ENCODE results near the gene TRAM2. TPM values are rescaled to one million over a fixed set of nuclear protein-coding genes. Genes with fewer than 3 reads are reported as not detected.

Gene TRAM2
- total and polyA plus RNA-seq, 2 of the 8 experiments (the other 6 are each of a cell fraction or from before 2014, with no cell fraction given): 9.0 to 21.4 TPM

GRCh38 chr6:52493669-52494068 lies 83.2 kb downstream of the TRAM2 start:
- no peak for FAIRE-seq
- POLR2A ChIA-PET (ENCODE audit: partially characterized antibody): interaction anchor here (1.1 to 1.7 kb wide), 2 partner anchors 10 to 18 kb away, joined by 3 read pairs; no protein-coding TSS in a partner anchor
- Histone ChIP-seq H4K91ac (replicated peaks; ENCODE audit: insufficient read length, low read length) (no peak overlapping the region), H3K27me3 (replicated peaks in 1 of 4; ENCODE audit: control insufficient read depth in 3 of 4, extremely low read depth in 1 of 4, insufficient read depth in 3 of 4, low read length in 3 of 4) (no peaks in the 10 kb centered on the region), H3K23ac (ENCODE audit: insufficient read length) (no peak overlapping the region), H3K79me1 (ENCODE audit: low read depth, low read length) (no peaks in the 10 kb centered on the region), H3K4me1 (replicated peaks in 1 of 4; ENCODE audit: control insufficient read depth in 3 of 4, insufficient read depth in 4 of 4, low read length in 3 of 4) (peaks cover 0 to under 1% (median 0%) of the 10 kb centered on the region in 4 experiments; a peak in 1 of 7 replicates), H2AK5ac (ENCODE audit: low read depth, low read length) (no peak overlapping the region), H2AFZ (ENCODE audit: low read length) (no peak overlapping the region), H4K8ac (ENCODE audit: extremely low read depth, insufficient read depth, low read length) (no peak overlapping the region), H3K4ac (replicated peaks; ENCODE audit: insufficient read length, low read depth, low read length) (no peak overlapping the region), H3K9me3 (ENCODE audit: insufficient read depth in 2 of 2, low read depth in 1 of 2, low read length in 1 of 2) (no peaks in the 10 kb centered on the region), H3K56ac (replicated peaks; ENCODE audit: insufficient read length, low read depth, low read length) (no peak overlapping the region), H2BK20ac (ENCODE audit: low read length) (no peak overlapping the region), H3K27ac (ENCODE audit: low read depth, low read length) (no peak overlapping the region), H3K9ac (replicated peaks in 1 of 4; ENCODE audit: extremely low read depth in 1 of 4, low read depth in 3 of 4, low read length in 3 of 4) (no peak overlapping the region), H3K4me2 (ENCODE audit: insufficient read depth in 1 of 2, low read depth in 2 of 2, low read length in 2 of 2) (no peak overlapping the region), H3K23me2 (ENCODE audit: low read depth, low read length) (no peaks in the 10 kb centered on the region), H2BK12ac (ENCODE audit: low read depth, low read length) (no peak overlapping the region), H4K20me1 (replicated peaks in 1 of 2; ENCODE audit: control insufficient read depth in 1 of 2, insufficient read depth in 2 of 2, low read length in 2 of 2) (no peaks in the 10 kb centered on the region), H3K18ac (ENCODE audit: extremely low read depth, low read length) (no peak overlapping the region), H4K5ac (ENCODE audit: insufficient read length, low read depth, low read length) (no peak overlapping the region), H3K4me3 (ENCODE audit: extremely low read depth in 1 of 4, insufficient read depth in 2 of 4, low read depth in 3 of 4, low read length in 4 of 4) (no peak overlapping the region), H2BK15ac (ENCODE audit: low read length) (no peak overlapping the region), H3K36me3 (ENCODE audit: control insufficient read depth in 2 of 4, insufficient read depth in 4 of 4, low read length in 3 of 4) (no peaks in the 10 kb centered on the region), H3K79me2 (ENCODE audit: control insufficient read depth in 1 of 2, insufficient read depth in 2 of 2, low read length in 2 of 2) (no peaks in the 10 kb centered on the region), H2BK5ac (ENCODE audit: low read depth, low read length) (no peak overlapping the region), H2BK120ac (replicated peaks; ENCODE audit: low read depth, low read length) (no peak overlapping the region), H3K14ac (ENCODE audit: insufficient read length) (no peak overlapping the region)
- DNase-seq (ENCODE audit: low read depth in 1 of 2, low spot score in 2 of 2): no peak
- 88% methylated on average over 3 of the region's 3 CpGs; no CpG with 5 or more reads in 1 of the 2 experiments for WGBS, 2 experiments (ENCODE audit: extremely low coverage in 1 of 2, insufficient coverage in 1 of 2, insufficient read length in 1 of 2, insufficient replicate concordance in 2 of 2, low coverage in 1 of 2, low lambda C conversion rate in 2 of 2, missing lambda C conversion rate in 1 of 2)
- CTCF ChIA-PET (ENCODE audit: partially characterized antibody): interaction anchor here (0.6 to 1.4 kb wide), 4 partner anchors 10 to 159 kb away, joined by 3 to 4 read pairs (median 4); no protein-coding TSS in a partner anchor
- TF ChIP-seq SP4 (IDR thresholded peaks at IDR 0.05; ENCODE audit: low read length) (no peak), SIN3A (conservative IDR thresholded peaks at IDR 0.05 in 1 of 2, IDR thresholded peaks at IDR 0.05 in 1 of 2; ENCODE audit: low read depth in 1 of 2, low read length in 2 of 2) (no peak), SP2 (IDR thresholded peaks at IDR 0.05; ENCODE audit: low read length) (no peak), KDM1A (IDR thresholded peaks at IDR 0.05; ENCODE audit: borderline replicate concordance, low read length) (no peak)
